SU-DHL-6 (cell line): ENCODE data around the gene TMEM11.

Experiments used
- H2AFZ ChIP-seq: fragments of 200-600 bp; sonication (generic); 2 replicates; pipeline ENCODE4 v1.6.1; 2014; ENCODE audit warnings: low read depth, mild to moderate bottlenecking, moderate library complexity, mixed read lengths, antibody characterized with exemption, low read length; ENCODE audit not compliant: severe bottlenecking
- H3F3A ChIP-seq: fragments of 200-600 bp; shearing (Covaris generic); 2 replicates; pipeline ENCODE4 v1.6.0; 2016; ENCODE audit warnings: antibody characterized with exemption, mild to moderate bottlenecking; ENCODE audit not compliant: insufficient read depth
- H3K27ac ChIP-seq: fragments of 200-600 bp; sonication (generic); 2 replicates; pipeline ENCODE4 v1.5.1; 2016; ENCODE audit warnings: low read depth, mild to moderate bottlenecking, low read length, moderate library complexity, mixed read lengths
- H3K27me3 ChIP-seq: fragments of 200-600 bp; sonication (generic), shearing (Covaris generic); 2 replicates; pipeline ENCODE4 v1.6.0; 2014; ENCODE audit warnings: mild to moderate bottlenecking, low read length
- H3K36me3 ChIP-seq: fragments of 200-600 bp; sonication (generic); 2 replicates; pipeline ENCODE4 v1.6.1; 2014; ENCODE audit warnings: mild to moderate bottlenecking, low read length, mixed read lengths
- H3K4me2 ChIP-seq: fragments of 300-600, 200-600 bp; shearing (Covaris generic), sonication (generic); 2 replicates; pipeline ENCODE4 v1.6.0; 2014; ENCODE audit warnings: low read length, low read depth, mild to moderate bottlenecking; ENCODE audit not compliant: poor library complexity, severe bottlenecking
- H3K4me3 ChIP-seq: fragments of 200-600 bp; sonication (generic); 2 replicates; pipeline ENCODE4 v1.5.1; 2014; ENCODE audit warnings: antibody characterized with exemption, low read length, mild to moderate bottlenecking, mixed read lengths; ENCODE audit not compliant: insufficient read depth, poor library complexity, severe bottlenecking
- H3K79me2 ChIP-seq: fragments of 200-600 bp; sonication (generic); 2 replicates; pipeline ENCODE4 v1.6.1; 2014; ENCODE audit warnings: mild to moderate bottlenecking, low read length, moderate library complexity; ENCODE audit not compliant: insufficient read depth
- H3K9ac ChIP-seq: fragments of 200-600 bp; sonication (generic); 2 replicates; pipeline ENCODE4 v1.7.0; 2014; ENCODE audit warnings: mild to moderate bottlenecking, low read length
- H3K9me2 ChIP-seq: fragments of 200-600 bp; sonication (generic); replicated peaks from 2 replicates; pipeline ENCODE4 v1.6.1; 2014; ENCODE audit warnings: low read length; ENCODE audit not compliant: insufficient read depth
- H3K9me3 ChIP-seq: fragments of 200-600 bp; sonication (generic); 2 replicates; pipeline ENCODE4 v1.6.1; 2014; ENCODE audit warnings: low read length, mixed read lengths; ENCODE audit not compliant: insufficient read depth
- H4K20me1 ChIP-seq: fragments of 200-600 bp; sonication (generic); 2 replicates; pipeline ENCODE4 v1.6.1; 2014; ENCODE audit warnings: low read depth, mild to moderate bottlenecking, antibody characterized with exemption, low read length, moderate library complexity, mixed read lengths
- EZH2phosphoT487 ChIP-seq: fragments of 200-600 bp; sonication (generic), shearing (Covaris generic); conservative IDR thresholded peaks from 2 replicates; pipeline ENCODE4 v1.6.1; 2018; ENCODE audit warnings: mild to moderate bottlenecking, antibody characterized with exemption, low read length, moderate library complexity, mixed read lengths
- TF ChIP-seq, protein P1 (sequence below): fragments of 200-600 bp; sonication (generic); IDR thresholded peaks from one replicate; pipeline ENCODE4 v1.5.1; 2017; ENCODE audit warnings: antibody characterized with exemption, mild to moderate bottlenecking, low read length, moderate library complexity; ENCODE audit not compliant: insufficient read depth, poor library complexity, severe bottlenecking

The TMEM11 gene

DNA sequence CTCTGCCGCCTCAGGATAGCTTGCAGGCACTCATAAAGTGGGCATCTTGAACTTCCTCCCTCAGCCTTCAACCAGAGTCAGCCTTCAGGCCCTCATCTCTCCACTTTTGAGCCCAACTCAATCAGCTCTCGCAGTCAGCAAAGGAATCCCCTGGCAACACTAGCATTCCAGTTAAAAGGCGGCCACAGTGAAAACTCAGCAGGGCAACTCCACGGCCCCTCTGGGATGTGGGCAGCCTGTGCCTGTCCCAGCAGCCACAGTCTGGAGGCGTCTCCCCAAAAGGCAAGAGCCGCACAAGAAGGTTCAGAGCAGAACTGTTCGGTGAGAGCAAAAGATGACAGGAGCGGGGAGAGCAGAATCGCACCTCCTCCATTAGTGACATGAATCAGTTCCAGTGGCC, 9.0 kb downstream of the TMEM11 start:
- Histone ChIP-seq H3K36me3 (no peaks in the 10 kb centered on the region), H3K27ac (no peak overlapping the region), H3K79me2 (peaks cover 96% of the 10 kb centered on the region), H3K27me3 (no peaks in the 10 kb centered on the region), H4K20me1 (peaks cover 7% of the 10 kb centered on the region; the same call in 1 of the 2 replicates), H3K9me3 (no peaks in the 10 kb centered on the region), H3K4me3 (no peak overlapping the region), H3K9ac (no peak overlapping the region), H3K9me2 (no peaks in the 10 kb centered on the region), H3F3A (no peaks in the 10 kb centered on the region), H2AFZ (no peak overlapping the region), H3K4me2 (no peak overlapping the region)
- TF ChIP-seq, protein P1, sequence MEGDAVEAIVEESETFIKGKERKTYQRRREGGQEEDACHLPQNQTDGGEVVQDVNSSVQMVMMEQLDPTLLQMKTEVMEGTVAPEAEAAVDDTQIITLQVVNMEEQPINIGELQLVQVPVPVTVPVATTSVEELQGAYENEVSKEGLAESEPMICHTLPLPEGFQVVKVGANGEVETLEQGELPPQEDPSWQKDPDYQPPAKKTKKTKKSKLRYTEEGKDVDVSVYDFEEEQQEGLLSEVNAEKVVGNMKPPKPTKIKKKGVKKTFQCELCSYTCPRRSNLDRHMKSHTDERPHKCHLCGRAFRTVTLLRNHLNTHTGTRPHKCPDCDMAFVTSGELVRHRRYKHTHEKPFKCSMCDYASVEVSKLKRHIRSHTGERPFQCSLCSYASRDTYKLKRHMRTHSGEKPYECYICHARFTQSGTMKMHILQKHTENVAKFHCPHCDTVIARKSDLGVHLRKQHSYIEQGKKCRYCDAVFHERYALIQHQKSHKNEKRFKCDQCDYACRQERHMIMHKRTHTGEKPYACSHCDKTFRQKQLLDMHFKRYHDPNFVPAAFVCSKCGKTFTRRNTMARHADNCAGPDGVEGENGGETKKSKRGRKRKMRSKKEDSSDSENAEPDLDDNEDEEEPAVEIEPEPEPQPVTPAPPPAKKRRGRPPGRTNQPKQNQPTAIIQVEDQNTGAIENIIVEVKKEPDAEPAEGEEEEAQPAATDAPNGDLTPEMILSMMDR, result no peak
- no peak for TF ChIP-seq EZH2phosphoT487

GRCh38 chr17:21202512-21202911, 11.4 kb downstream of the TMEM11 start:
- Histone ChIP-seq H3K4me2 (no peak overlapping the region), H3K36me3 (no peaks in the 10 kb centered on the region), H2AFZ (no peak overlapping the region), H3K4me3 (no peak overlapping the region), H3K9me3 (no peaks in the 10 kb centered on the region), H3K9ac (no peak overlapping the region), H3K9me2 (no peaks in the 10 kb centered on the region), H3K79me2 (peaks cover 81% of the 10 kb centered on the region), H3F3A (no peaks in the 10 kb centered on the region), H3K27ac (no peak overlapping the region), H4K20me1 (peaks cover 7% of the 10 kb centered on the region; the same call in 1 of the 2 replicates), H3K27me3 (no peaks in the 10 kb centered on the region)
- TF ChIP-seq, protein P1, result no peak
- no peak for TF ChIP-seq EZH2phosphoT487

GRCh38 chr17:21201874-21202273, 12.1 kb downstream of the TMEM11 start:
- no peaks in the 10 kb centered on the region for H3K9me2 ChIP-seq
- peaks cover 7% of the 10 kb centered on the region; the same call in 1 of the 2 replicates for H4K20me1 ChIP-seq
- TF ChIP-seq, protein P1, result no peak
- TF ChIP-seq EZH2phosphoT487, result no peak
- no peak overlapping the region for H3K27ac ChIP-seq
- H3K9me3 ChIP-seq, result no peaks in the 10 kb centered on the region
- no peaks in the 10 kb centered on the region for H3K36me3 ChIP-seq
- H3K27me3 ChIP-seq, result no peaks in the 10 kb centered on the region
- H3K79me2 ChIP-seq, result peaks cover 75% of the 10 kb centered on the region
- no peak overlapping the region for H2AFZ ChIP-seq
- no peak overlapping the region for H3K4me2 ChIP-seq
- H3F3A ChIP-seq, result no peaks in the 10 kb centered on the region
- no peak overlapping the region for H3K4me3 ChIP-seq
- H3K9ac ChIP-seq, result no peak overlapping the region
